Kidney glomerular epithelial cell (primary cell): ENCODE measurements around the gene TBRG1.

Source experiments
- DNase-seq: peaks from one replicate; lab custom pipeline; 2025; lab: John Stamatoyannopoulos, UW

TBRG1 gene

DNA sequence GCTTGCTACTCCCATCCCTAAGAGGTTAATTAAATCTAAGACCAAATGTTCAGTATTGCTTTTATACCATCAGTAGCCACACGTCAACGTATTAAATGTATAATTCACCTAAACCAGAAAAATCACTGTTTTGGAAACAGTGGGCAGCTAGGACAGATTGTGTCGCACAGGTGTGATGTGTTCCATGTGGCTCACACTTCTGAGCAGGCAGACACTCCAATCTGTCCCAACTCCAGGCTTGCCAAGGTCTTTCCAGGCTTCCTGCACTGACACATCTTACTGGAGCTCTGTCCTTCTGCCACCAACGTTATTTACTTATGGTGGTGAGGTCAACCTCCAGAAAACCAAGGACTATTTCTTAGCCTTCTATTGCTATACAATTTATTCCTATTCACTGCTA lies 39.4 kb downstream of the TBRG1 start:
- no peak for DNase-seq

DNA sequence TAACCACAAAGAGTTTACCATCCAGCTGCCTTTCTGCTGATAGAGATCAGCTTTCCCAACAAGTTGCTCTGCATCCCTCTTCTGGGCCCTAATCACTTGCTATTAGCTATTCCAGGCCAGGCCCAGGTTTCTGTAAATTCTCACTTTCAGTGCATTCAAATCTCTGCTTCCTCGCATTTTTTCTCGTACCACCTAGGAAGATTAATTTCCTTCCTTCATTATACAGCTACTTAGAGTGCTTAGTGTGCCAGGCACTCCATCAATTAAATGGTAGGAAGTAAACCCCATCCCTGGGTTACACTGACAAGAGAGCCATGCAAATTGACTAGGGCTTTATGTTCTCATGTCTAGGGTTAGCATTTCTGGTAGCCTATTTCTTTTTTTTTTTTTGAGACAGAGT lies 41.2 kb downstream of the TBRG1 start:
- no peak for DNase-seq

DNA sequence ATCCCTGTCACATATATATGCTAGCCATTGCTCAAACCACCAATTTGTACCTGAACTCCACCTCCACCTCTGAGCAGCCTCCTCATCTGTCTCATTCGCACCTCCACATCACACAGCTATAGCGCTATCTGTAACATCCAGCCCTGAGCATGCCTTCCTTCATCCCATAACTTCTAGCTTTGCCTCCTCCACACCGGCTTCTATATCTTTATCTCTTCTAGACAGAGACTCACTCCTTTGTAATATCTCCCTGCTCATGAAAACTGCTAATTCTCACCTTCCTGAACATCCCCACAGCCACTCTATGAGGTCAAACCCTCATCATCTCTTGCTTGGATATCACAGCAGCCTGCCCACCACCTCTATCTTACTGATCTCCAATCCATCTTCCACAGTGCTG lies 44.9 kb downstream of the TBRG1 start:
- no peak for DNase-seq

DNA sequence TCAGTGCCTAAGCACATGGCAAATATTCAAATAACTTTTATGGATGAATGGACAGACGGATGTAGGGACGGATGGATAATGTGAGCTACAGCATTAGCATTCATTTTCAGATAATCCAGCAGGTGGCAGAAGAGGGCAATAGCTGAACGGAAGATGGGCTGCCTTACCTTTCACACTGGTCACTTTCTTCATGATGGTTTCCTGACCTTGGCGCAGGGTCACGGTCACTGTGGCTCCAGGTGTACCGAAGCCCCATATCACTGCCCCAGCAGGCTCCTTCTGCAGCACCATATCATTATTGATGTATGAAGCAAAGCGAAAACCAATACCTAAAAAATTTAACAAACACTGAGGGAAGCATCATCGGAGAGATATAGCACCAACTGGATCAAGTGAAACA lies 46.5 kb downstream of the TBRG1 start:
- DNase-seq, result peak; percentile 83

DNA sequence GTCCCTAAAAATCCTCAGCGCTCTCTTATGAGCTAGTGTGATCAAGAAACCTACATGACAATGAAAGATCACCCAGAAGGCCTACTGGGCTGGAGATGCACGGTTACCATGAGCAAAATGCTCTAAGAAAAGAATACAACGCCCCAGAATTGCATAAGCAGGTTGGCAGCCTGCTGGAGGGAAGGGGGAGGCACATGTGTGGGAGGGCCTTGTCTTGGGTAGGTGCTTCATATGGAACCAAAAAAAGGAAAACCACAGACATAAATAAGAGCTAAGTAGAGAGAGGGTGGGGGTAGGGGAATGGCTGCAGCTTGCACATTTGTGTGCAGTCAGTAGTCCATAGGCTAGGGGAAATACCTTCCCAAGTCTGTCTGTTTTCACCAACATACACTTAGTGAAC lies 48.1 kb downstream of the TBRG1 start:
- DNase-seq, result no peak

DNA sequence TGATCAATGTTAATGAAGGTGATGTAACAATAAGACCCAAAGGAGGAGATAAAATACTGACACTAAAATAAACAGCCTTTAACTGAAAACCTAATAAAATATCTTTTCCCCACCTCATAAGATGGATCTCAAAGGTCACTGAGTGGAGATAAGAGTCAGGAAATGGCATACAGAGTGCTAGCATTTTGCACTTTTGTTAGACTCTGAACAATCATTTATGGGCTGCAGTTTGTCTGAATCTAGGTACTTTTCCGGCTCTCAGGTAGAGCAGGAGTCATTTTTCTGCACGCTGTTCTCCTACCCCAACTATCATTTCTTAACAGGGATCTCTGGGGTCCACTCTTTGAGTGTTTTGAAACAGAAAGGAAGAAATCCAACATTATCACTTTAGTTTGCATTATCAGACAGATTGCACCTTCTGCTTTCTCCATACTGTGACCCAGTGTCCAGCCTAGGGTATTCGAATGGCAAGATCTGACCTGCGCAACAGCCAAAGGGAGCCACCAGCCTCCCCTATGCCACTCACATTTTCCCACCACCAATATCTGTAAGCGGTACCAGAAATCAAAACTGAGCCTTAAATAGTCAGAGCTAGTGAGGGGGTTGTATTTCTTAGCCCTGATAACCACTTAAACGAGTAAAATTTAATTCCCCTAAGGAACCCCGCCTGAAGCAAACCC lies 50.0 kb downstream of the TBRG1 start:
- no peak for DNase-seq

DNA sequence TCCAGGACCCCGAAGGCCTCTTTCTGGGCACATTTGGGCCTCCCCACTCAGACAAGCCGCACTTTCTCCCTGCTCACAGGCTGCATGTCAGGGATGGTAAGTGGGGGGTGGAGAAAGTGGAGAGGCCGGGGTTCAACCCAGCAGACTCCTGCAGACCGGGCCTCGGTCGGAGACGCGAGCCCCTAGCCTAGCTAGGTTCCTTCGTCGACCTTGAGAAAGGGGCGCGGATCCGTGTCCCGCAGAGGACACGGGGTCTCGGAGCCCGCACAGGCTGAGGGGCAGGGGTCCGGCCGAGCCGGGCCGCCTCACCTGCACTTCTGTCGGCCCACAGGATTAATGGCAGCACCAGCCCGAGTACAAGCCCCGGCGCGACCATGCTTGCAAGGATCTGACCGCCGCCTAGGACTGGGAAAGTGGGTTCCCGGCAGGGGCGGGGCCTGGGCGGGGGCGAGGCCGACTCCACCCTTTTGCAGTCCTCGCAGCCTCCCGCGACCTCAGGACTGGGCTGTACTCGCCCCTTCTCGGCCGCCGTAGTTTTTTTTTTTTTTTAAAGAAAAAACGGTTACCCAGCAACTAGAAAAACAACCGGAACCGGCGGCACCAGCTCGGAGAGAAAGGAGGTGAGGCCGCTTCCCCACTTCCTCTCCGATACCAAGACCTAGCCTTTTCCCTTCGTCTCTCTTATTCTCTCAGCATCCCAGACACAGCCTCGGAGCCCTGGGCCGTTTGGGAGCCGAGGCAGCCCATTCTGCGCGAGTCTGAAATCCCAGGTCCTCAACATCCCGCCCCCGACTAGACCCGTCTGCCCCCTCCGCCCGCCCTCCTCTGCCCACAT lies 50.9 kb downstream of the TBRG1 start, which contains the start of the genes SIAE and SPA17:
Gene SIAE (minus strand): TSS at position 407 of the 835 bp plus-strand sequence. CDS start 31 bp downstream, at position 376.
Gene SPA17 (plus strand): TSS at position 572 of the 835 bp plus-strand sequence. CDS start 1,361 bp downstream, outside the sequence.
- DNase-seq, result peak; percentile 80

DNA sequence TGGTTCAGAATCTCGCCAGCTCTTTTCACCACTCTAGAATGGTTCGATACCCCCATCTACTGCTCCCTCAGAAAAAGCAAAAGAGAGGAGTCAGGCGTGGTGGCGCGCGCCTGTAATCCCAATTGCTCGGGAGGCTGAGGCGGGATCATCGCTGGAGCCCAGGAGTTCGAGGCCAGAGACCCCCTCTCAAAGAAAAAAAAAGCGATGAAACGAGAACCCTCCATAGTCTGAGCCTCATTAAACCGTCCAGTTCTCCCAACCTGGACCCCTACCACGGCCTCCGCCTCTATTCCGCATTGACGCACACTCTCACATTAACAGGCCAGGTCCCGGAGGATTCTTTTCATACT lies 51.5 kb downstream of the TBRG1 start:
- no peak for DNase-seq

DNA sequence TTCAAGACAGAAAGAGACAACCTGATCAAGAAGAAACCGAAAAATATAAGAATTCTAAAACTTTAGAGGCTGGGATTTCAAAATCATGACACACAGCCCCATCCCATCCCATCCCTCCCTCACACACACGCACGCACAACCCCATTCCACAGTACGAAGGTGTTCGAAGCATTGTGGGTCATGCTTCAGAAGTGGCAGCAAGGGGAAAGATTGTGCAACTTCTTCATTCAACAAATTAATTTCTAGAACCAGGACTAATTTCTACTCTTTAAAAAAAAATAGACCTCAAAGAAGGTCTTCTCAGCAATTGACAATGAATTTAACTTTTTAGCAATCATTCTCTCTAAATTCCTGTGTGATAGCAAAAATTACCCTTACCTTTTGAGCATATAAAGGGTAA lies 51.9 kb downstream of the TBRG1 start:
- no peak for DNase-seq

DNA sequence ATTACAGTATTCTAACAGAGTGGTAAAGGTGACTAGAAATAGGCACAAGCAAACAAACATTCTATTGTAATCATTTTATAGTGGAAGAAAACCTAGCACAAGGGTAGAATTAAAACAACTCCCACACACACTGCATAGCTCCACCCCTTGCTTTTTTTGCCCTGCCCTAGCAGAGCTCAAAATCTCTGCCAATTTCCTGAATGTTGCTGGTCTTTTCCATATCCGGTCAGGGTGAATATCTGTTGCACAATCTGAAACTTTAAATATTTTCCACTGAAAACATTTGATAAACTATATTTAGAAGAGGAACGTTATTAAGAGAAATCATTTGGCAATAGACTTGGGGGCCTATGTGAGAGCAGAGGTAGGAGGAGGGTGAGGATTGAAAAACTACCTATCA lies 53.7 kb downstream of the TBRG1 start:
- no peak for DNase-seq

DNA sequence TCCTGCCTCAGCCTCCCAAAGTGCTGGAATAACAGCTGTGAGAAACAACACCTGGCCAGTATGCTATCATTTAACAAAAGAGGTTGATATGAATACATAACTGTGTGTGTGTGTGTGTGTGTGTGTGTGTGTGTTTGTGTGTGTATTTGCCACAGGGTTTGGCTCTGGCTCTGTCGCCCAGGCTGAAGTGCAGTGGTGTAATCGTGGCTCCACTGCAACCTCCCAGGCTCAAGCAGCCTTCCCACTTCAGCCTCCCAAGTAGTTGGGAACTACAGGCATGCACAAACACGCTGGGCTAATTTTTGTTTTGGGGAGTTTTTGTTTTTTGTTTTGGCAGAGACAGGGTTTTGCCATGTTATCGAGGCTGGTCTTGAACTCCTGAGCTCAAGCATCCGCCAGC lies 55.8 kb downstream of the TBRG1 start:
- DNase-seq, result no peak

DNA sequence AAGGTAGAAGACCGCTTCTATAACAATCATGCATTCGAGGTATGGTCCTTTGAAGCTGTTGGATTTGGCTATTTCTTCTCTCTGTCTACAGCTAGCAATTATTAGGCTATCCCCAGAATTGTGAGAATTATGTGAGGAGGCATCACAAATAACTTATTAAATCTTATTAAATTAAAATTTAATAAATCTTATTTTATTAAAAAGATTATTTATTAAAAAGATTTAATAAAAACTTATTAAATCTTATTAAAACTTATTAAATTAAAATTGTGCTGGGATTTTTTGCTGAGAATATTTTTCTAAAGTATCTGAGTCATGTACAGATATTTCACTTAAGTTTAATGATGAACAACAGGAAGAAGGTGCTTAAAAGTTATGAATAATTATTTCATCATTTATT lies 58.8 kb downstream of the TBRG1 start:
- DNase-seq, result no peak

DNA sequence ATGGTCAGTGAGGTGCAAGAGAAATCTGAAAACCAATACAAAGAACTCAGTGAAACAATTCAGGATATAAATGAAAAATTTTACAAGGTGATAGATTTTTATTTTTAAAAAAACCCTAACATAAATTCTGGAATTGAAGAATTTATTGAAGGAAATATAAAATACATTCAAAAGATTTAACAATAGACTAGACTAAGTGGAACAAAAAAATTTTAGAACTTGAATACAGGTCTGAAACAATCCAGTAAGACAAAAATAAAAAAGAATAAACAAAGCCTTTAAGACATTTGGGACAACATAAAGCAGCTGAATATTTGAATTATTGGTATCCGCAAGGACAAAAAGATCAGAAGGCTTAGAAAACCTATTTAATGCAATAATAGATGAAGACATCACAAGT lies 59.8 kb downstream of the TBRG1 start:
- no peak for DNase-seq
